Hypothalamus (tissue), 51 donors: ENCODE results near the gene ABR.
A peak's percentile ranks its signal among the peaks of the same experiment; 100 is the strongest.

Experiments
- DNase-seq, 51 donors: peaks; one replicate each; lab custom pipeline; 2025; lab: John Stamatoyannopoulos, UW

ABR gene

DNA sequence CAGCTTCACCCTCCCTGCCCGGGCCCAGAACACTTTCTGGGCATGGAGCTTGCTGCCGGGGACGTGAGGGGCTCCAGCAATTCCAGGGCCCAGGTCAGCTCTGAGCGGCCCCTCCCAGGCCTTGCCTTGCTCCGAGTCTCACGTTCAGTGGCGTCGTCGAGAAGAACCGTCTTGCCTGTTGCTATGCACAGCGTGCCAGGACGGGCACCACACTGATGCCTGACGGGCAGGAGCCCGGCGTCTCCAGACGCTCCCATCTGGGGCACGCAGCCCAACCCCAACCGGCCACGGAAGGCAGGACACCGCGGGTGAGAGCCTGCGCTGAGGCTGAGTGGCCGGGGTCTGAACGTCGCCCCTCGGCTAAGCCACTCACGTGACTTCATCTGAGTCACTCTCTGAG, 155.7 kb downstream of the ABR start:
- no peak for DNase-seq

DNA sequence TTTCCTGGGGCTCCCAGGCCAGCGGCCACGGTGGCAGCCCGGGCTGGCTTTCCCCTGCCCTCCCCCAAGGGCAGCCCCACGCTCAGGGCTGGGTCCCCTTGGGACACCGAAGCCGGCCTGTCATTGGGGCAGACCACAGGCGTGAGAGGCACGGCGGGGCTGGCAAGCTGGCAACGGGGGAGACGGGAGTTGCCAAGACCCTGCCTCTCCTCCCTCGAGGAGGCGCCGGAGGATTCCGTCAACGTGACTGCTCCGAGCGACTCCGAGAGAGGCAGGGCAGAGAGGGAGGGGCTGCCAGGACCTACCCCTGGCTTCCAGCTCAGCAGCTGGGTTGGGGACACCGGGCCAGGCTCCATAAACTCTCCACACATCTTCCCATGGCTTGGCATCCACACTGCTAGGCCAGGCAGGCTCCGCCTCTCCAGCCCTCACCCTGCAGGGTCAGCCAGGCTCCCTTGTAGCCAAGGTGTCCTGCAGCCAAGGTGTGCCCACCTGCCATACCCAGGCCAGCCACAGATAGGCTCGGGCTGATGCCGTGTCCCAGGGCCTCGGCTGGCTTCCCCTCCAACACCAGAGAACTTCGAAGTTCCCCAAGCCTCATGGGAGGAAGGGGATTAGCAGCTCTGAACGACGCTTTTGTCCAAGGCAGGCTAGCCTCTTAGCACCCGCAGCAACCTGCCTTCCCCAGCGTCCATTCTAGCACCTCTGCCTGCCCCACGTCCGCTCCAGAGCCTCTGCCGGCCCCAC, 157.3 kb downstream of the ABR start:
- peak in 15 of 51 donors; percentile 17 to 67 (median 33) for DNase-seq

DNA sequence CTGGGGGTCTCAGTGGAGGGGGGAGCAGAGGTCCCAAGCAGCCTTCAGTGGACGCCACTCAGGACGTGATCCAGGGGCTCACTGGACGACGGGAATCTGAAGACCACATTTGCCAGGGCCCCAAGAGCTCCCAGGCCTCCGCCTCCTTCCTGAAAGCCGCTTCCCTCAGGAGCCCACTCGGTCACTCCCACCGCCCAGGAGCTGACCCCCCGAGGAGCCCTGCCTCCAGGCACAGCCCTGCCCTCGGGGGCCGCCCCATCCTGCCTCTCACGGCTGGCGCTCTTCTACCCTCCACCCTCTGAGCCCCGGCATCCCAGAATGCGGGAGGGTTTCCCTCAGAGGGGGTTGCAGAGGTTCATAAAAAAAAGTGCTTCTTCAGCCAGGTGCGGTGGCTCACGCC, 158.6 kb downstream of the ABR start:
- no peak for DNase-seq

DNA sequence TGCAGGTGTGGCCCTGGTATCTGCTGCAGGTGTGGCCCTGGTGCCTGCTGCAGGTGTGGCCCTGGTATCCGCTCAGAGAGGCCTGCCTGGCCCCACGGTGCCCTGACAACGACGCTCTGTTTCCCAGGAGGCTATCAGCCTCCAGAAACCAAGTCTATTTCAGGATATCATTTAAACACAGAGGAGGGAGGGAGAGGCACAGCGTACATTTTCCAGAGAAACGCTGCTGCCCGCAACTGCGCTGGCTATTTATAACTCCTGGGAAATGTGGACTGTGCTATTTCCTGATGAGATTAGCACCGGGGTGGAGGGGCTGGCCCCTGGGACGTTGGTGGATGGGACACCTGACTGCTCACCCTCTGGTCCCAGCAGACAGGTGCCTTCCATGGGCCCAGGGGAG, 160.3 kb downstream of the ABR start:
- no peak for DNase-seq

GRCh38 chr17:1018547-1018946, 161.2 kb downstream of the ABR start:
- no peak for DNase-seq

- no peak for DNase-seq
Observed at GRCh38 chr17:1013729-1014090, 166.1 kb downstream of the ABR start.

GRCh38 chr17:1012823-1013728, 166.7 kb downstream of the ABR start:
- DNase-seq: no peak

DNA sequence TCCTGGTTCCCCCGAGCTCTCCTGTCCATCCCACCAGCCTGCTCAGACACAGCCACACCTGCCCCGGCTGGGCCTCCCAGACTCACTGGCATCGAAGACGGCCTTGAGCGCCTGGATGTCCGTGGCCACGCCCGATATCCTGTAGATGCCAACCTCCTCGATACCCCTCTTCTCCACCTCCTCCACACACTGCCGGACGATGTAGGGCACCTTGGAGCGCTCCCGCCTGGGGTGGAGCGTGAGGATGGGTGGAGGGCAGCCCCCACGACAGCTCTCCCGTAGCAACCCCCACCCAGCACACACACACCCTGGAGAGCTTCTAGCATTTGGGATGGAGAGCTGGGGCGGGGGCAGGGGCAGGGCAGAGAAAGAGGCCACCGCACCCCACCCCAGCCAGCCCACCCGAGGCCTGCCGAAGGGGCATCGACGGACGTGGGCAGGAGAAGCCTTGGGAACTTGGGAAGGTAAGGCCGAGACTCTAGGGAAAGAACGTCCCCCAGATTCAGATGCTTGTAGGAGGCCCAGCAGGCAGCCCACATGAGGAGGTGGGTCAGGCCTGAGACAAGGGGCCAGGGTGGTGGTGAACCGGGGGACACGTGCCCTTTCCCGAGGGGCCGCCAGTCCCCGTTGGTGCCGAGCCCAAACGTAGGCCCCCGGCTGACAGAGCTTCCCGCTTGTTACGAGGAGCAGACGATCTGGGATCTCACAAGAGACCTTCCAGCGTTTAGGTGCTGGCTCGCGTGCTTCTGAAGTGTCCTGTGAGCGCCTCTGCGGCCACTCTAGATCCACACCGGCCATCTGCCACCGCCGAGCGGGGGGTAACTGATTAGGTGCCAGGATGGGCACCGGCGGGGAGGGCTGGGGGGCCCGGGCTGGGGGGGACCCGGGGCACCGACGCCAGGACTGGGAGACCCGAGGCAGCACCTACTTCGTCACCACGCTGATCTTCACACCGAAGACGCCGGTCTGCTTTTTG, 167.7 kb downstream of the ABR start:
- no peak for DNase-seq

DNA sequence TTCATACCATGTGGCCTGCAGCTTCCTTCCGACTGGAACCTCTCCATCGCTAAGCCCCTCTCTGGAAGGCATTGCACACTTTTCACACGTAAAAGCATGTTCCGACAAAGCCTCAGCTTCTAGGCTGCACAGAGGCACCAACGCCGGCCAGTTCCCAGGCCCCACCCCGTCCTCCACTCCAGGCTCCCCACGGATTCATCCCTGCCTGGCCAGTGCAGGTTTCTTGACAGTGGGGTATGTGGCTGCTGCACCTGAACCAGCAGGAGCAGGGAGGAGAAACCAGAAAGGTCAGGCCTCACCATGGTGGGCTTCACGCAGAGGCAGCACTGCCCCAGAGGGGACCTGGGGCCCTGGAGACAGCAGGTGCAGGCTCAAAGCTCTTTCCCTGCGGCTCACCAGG, 168.6 kb downstream of the ABR start:
- no peak for DNase-seq

- DNase-seq: no peak
Observed at GRCh38 chr17:1010586-1010985, 169.2 kb downstream of the ABR start.

- no peak for DNase-seq
Observed at GRCh38 chr17:1010086-1010450, 169.7 kb downstream of the ABR start.

- no peak for DNase-seq
Observed at GRCh38 chr17:1009229-1010085, 170.3 kb downstream of the ABR start.

GRCh38 chr17:1008008-1008761, 171.6 kb downstream of the ABR start:
- peak in 15 of 51 donors; percentile 12 to 65 (median 33) for DNase-seq

DNA sequence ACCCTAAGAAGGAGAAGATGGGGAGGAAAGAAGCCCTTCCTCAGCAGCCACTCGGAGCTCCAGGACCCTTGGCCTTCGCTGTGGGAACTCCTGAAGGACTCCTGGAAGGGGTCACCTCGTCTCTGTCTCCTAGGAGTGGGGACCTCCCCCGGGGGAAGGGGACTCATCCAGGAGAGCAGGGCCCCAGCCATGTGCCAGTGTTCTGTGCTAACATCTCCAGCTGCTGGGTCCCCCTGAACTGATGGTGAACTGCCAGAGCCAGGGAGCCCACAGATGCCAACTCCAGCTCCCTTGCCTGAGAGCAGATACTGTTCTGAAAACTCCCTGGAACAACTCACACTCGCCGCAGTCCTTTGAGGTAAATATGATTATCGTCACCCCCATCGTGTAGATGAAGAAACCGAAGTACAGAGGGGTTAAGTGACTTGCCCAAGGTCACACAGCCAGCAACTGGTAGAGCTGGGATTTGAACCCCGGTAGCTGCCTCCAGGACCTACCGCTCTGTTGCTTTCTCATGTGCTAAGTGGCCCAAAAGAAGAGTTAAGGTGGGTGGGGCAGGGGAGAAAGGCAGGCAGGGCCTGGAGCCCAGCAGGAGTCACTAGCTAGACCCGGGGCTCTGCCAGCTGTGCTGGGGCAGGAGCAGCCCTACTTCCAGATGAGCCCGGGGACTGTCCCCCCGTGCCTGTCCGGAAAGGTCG, 172.3 kb downstream of the ABR start:
- DNase-seq: no peak

DNA sequence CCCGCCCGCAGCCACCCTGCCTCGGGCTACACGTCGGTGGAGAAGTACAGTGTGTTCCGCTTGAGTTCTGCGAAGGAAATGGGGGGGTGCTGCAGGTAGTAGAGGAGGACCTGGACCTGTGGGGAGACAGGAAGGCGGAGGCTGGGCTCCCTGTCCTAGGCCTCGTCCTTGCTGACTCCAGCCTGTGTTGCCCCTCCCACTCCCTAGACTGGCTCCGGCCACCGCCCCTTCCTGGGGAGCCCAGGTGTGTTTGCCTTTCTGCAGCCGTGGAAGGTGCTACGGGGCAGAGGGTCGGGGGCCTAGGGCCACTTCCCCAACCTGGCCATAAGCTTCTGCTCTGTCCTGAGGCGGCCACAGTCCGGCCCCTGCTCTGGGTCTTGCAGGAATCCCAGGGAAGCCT, 173.7 kb downstream of the ABR start:
- no peak for DNase-seq

DNA sequence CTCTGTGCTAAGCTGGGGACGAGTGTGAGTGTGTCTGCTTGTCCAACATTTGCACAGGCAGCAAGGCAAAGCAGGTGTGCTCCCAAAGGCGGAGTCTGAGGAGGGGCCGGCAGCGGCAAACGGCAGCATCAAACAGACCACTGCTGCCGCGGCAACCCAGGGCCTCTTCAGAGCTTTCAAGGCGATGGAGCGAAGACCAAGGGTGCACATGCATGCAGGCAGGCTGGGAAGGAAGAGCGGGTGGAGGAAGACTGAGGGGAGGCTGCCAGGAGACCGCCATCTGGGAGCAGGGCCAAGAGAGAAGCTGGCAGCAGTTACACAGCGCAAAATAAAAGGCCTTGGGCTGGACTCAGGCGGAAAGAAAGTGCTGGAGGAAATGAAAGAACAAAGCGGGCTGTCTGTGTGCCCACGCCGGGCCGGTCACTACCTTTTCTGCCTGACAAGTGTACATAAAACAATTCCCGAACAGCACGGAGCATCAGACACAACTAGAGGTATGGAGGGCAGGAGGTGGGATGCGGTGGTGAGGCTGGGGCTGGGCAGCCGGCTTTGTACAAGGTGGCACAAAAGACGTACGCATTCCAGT, 174.3 kb downstream of the ABR start:
- peak in 46 of 51 donors; percentile 15 to 86 (median 69) for DNase-seq

DNA sequence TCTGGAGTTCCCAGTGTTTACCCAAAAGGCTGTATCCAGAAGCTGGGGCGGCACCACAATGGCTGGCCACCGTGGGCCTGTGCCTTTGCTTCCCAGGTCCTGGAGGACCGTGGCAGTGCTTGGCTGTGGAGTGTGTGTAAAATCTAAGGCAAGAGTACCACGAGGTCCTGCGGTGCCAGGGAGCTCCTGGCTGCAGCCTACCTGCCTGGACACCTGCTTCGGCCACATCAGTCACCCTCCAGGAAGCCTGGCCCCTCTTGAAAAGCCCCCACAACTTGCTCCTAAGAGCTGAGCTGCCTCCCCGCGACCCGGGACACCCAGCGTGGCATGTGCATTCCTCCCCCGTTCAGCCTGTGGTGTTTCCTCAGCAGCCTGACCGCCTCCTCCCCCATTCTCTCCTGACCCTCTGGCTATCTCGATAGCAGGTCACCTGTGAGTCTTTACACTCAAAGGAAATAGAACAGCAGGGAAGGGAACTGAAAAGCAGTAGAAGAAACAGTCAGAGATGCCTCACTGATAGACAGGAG, 174.9 kb downstream of the ABR start:
- DNase-seq: no peak
